CD14-positive monocyte (primary cell): ENCODE data around the gene SYNPO2. TPM values are rescaled to one million over a fixed set of nuclear protein-coding genes. Genes with fewer than 3 reads are reported as not detected.

Experiments used
- DNase-seq, 3 donors: peaks; one replicate each; pipeline ENCODE4 v3.0.0-alpha.2; 2011 to 2022
- H2AFZ ChIP-seq: 2 replicates; pipeline ENCODE4 v1.6.0; 2012; ENCODE audit warnings: mild to moderate bottlenecking, low read depth, low read length, inconsistent platforms; ENCODE audit not compliant: insufficient read depth, poor library complexity, severe bottlenecking
- H3K27ac ChIP-seq, 2 donors: 1 replicate in 1 of 2; 2 replicates in 1 of 2; pipeline ENCODE4 v1.5.1; 2012 to 2013; ENCODE audit warnings: low read length in 2 of 2, control low read depth in 1 of 2, inconsistent platforms in 1 of 2, low read depth in 1 of 2, mild to moderate bottlenecking in 1 of 2
- H3K27me3 ChIP-seq, 2 donors: one replicate each; pipeline versions ENCODE4 v1.6.0 to v1.6.1; 2011 to 2013; ENCODE audit warnings: low read length in 2 of 2; ENCODE audit not compliant: control insufficient read depth in 2 of 2, insufficient read depth in 2 of 2
- H3K36me3 ChIP-seq, 2 donors: replicated peaks in 1 of 2; 1 replicate in 1 of 2; 2 replicates in 1 of 2; pipeline versions ENCODE4 v1.5.1 to v1.6.1; 2012 to 2013; ENCODE audit warnings: low read length in 2 of 2, control low read depth in 1 of 2, inconsistent platforms in 1 of 2, mild to moderate bottlenecking in 1 of 2; ENCODE audit not compliant: insufficient read depth in 2 of 2, control insufficient read depth in 1 of 2
- H3K4me1 ChIP-seq, 2 donors: 1 replicate in 1 of 2; 2 replicates in 1 of 2; pipeline versions ENCODE4 v1.5.1 to v1.6.1; 2012 to 2013; ENCODE audit warnings: low read length in 2 of 2, control low read depth in 1 of 2, inconsistent platforms in 1 of 2, mild to moderate bottlenecking in 1 of 2, moderate library complexity in 1 of 2; ENCODE audit not compliant: insufficient read depth in 2 of 2, control insufficient read depth in 1 of 2
- H3K4me2 ChIP-seq: replicated peaks from 2 replicates; pipeline ENCODE3; 2012; ENCODE audit warnings: low read length, moderate library complexity, mild to moderate bottlenecking; ENCODE audit not compliant: poor library complexity, severe bottlenecking; ENCODE audit errors: extremely low read depth
- H3K4me3 ChIP-seq, 3 experiments: fragments of 200-600 bp in 1 of 3; sonication (generic) in 1 of 3; replicated peaks in 1 of 3; 1 replicate in 2 of 3; 2 replicates in 1 of 3; pipeline ENCODE4 v1.5.1; 2011 to 2013; ENCODE audit warnings: low read length in 3 of 3, mild to moderate bottlenecking in 3 of 3, control low read depth in 2 of 3, low read depth in 2 of 3, inconsistent platforms in 1 of 3, moderate library complexity in 1 of 3
- H3K79me2 ChIP-seq: 2 replicates; pipeline ENCODE4 v1.6.0; 2012; ENCODE audit warnings: mild to moderate bottlenecking, control low read depth, inconsistent platforms, low read length, moderate library complexity; ENCODE audit not compliant: insufficient read depth
- H3K9ac ChIP-seq: 2 replicates; pipeline ENCODE4 v1.6.0; 2017; ENCODE audit warnings: low read length, mild to moderate bottlenecking; ENCODE audit not compliant: insufficient read depth, poor library complexity, severe bottlenecking
- H3K9me3 ChIP-seq, 2 donors: replicated peaks in 1 of 2; 1 replicate in 1 of 2; 2 replicates in 1 of 2; pipeline versions ENCODE4 v1.5.1 to v1.6.1; 2012 to 2013; ENCODE audit warnings: low read length in 2 of 2, control low read depth in 1 of 2; ENCODE audit not compliant: control insufficient read depth in 1 of 2, insufficient read depth in 1 of 2
- H4K20me1 ChIP-seq: 2 replicates; pipeline ENCODE4 v1.6.0; 2012; ENCODE audit warnings: mild to moderate bottlenecking, low read length, control low read depth, moderate library complexity; ENCODE audit not compliant: insufficient read depth
- H3K27ac Mint-ChIP-seq, 7 donors: one replicate each; pipeline ENCODE4 v1.8.0; 2020; ENCODE audit warnings: mild to moderate bottlenecking in 7 of 7, mixed read lengths in 7 of 7, moderate library complexity in 6 of 7, inconsistent platforms in 2 of 7
- H3K27me3 Mint-ChIP-seq, 3 donors: one replicate each; pipeline ENCODE4 v1.8.0; 2021 to 2022; ENCODE audit warnings: low read depth in 3 of 3, mild to moderate bottlenecking in 3 of 3, mixed read lengths in 3 of 3, moderate library complexity in 3 of 3, inconsistent platforms in 1 of 3
- H3K36me3 Mint-ChIP-seq, 2 donors: one replicate each; pipeline ENCODE4 v1.8.0; 2020; ENCODE audit warnings: mixed read lengths in 2 of 2, inconsistent platforms in 1 of 2, mild to moderate bottlenecking in 1 of 2
- H3K4me1 Mint-ChIP-seq: one replicate; pipeline ENCODE4 v1.8.0; 2020; ENCODE audit warnings: mild to moderate bottlenecking, mixed read lengths
- H3K4me3 Mint-ChIP-seq, 2 donors: one replicate each; pipeline ENCODE4 v1.8.0; 2020; ENCODE audit warnings: mild to moderate bottlenecking in 2 of 2, mixed read lengths in 2 of 2, moderate library complexity in 1 of 2
- H3K9me3 Mint-ChIP-seq, 7 donors: one replicate each; pipeline ENCODE4 v1.8.0; 2020 to 2022; ENCODE audit warnings: mixed read lengths in 7 of 7, mild to moderate bottlenecking in 6 of 7, moderate library complexity in 6 of 7, inconsistent platforms in 2 of 7
- CTCF ChIP-seq: fragments of 200-600 bp; IDR thresholded peaks from one replicate; pipeline ENCODE4 v1.8.0; 2022; ENCODE audit warnings: antibody characterized with exemption, mild to moderate bottlenecking
- WGBS: methylation state at CpG from one replicate; pipeline ENCODE4 v1.1.5; 2013; ENCODE audit warnings: missing lambda C conversion rate; ENCODE audit not compliant: insufficient coverage; 5-methylcytosine and 5-hydroxymethylcytosine counted together
- intact Hi-C, 2 donors: fragments of 100-400 bp; cut with micrococcal nuclease; formaldehyde crosslinking; loops; one replicate each; pipeline versions ENCODE4 v1.15.0 to v1.15.1; 2023
- polyA plus RNA-seq, 3 donors: library from polyadenylated mRNA; depleted of rRNA in 1 of 3; unstranded in 2 of 3; stranded (reverse) in 1 of 3; fragments of 300-500 nt in 2 of 3; fragments of >200 nt in 1 of 3; fragmentation: Illumina TruSeq in 2 of 3; gene quantifications; 1 replicate in 2 of 3; 2 replicates in 1 of 3; pipeline ENCODE4 v1.2.3, GENCODE V29; 2012 to 2021

Gene SYNPO2
- polyA plus RNA-seq, 3 donors: 0.04 TPM; not detected in 2

DNA sequence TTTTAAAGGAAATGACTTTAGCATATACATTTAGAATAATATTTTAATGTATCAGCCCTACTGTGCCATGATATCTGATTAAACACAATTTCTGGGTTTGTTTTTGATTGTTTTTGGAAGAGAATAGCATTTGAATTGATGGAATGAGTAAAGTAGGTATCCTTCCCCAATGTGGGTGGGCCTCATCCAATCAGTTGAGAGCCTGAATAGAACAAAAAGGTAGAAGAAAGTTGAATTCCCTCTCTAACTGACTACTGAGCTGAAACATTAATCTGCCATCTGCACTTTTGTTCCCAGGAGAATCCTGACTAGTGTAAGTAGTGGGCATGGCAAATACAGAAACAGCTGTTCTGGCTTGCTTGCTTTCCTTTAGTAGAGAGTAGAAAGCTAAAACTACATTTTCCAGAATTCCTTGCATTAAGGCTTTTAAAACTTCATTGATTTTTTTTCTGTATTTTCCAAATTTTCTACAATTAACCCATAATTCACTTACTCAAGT is 43.1 kb upstream of the SYNPO2 start:
- no peak for DNase-seq
- Mint-ChIP-seq H3K4me1 (peaks cover 7% of the 10 kb centered on the region), H3K4me3 (no peak overlapping the region), H3K27me3 (peaks cover 0 to 8% (median 3%) of the 10 kb centered on the region in 3 donors), H3K9me3 (no peaks in the 10 kb centered on the region), H3K36me3 (no peaks in the 10 kb centered on the region), H3K27ac (no peak overlapping the region)
- H3K9me3 ChIP-seq: no peaks in the 10 kb centered on the region
- no peak overlapping the region for H3K27ac ChIP-seq
- H3K9ac ChIP-seq: no peak overlapping the region
- H3K79me2 ChIP-seq: no peaks in the 10 kb centered on the region
- H2AFZ ChIP-seq: no peak overlapping the region
- no peak for TF ChIP-seq CTCF
- no peaks in the 10 kb centered on the region for H4K20me1 ChIP-seq
- H3K27me3 ChIP-seq: no peaks in the 10 kb centered on the region
- no peaks in the 10 kb centered on the region for H3K36me3 ChIP-seq
- intact Hi-C loops: no loop called here
- peaks cover 0 to 1% of the 10 kb centered on the region in 2 donors for H3K4me1 ChIP-seq
- no peak overlapping the region for H3K4me3 ChIP-seq
- H3K4me2 ChIP-seq: no peak overlapping the region

DNA sequence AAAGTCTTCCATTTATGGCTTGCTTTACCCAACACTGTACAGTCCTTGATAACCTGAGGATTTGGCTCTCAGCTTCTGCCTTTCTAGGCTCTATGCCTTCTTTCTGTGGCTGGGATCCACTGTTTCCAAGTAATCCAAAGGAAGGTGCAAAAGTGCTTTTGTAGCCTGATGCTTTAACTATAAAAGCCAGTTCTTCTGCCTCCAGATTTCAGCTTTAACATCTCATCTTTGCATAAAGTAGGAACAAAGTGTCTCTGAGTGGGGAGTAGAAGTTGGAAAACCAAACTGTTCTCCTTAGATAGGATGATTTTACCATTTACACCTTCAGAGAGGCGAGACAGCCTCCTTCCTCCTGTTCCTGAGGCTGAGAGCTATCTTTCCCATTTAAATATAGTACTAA is 41.7 kb upstream of the SYNPO2 start:
- Histone ChIP-seq H3K4me3 (no peak overlapping the region), H3K27me3 (no peaks in the 10 kb centered on the region), H3K9me3 (no peaks in the 10 kb centered on the region), H4K20me1 (no peaks in the 10 kb centered on the region), H3K36me3 (no peaks in the 10 kb centered on the region), H3K27ac (no peak overlapping the region), H3K4me2 (no peak overlapping the region), H3K79me2 (no peaks in the 10 kb centered on the region), H3K9ac (no peak overlapping the region), H2AFZ (peak overlapping the region; percentile 34), H3K4me1 (peaks cover 6 to 8% of the 10 kb centered on the region in 2 donors)
- intact Hi-C loops: no loop called here
- no peak for TF ChIP-seq CTCF
- no peak overlapping the region for H3K4me3 Mint-ChIP-seq
- no CpG with 5 or more reads among the region's 1 CpG for WGBS
- no peak for DNase-seq
- H3K27ac Mint-ChIP-seq: no peak overlapping the region
- no peaks in the 10 kb centered on the region for H3K9me3 Mint-ChIP-seq
- H3K27me3 Mint-ChIP-seq: peaks cover 0 to 8% (median 3%) of the 10 kb centered on the region in 3 donors
- H3K36me3 Mint-ChIP-seq: no peaks in the 10 kb centered on the region
- peaks cover 14% of the 10 kb centered on the region for H3K4me1 Mint-ChIP-seq
